ENCODE measurements around the gene CLCN2. TPM values are rescaled to one million over a fixed set of nuclear protein-coding genes. Genes with fewer than 3 reads are reported as not detected.

Gene CLCN2
- polyA plus RNA-seq, 2 of the 4 experiments (the other 2 are of a cell fraction) = 2.2 to 5.4 TPM

DNA sequence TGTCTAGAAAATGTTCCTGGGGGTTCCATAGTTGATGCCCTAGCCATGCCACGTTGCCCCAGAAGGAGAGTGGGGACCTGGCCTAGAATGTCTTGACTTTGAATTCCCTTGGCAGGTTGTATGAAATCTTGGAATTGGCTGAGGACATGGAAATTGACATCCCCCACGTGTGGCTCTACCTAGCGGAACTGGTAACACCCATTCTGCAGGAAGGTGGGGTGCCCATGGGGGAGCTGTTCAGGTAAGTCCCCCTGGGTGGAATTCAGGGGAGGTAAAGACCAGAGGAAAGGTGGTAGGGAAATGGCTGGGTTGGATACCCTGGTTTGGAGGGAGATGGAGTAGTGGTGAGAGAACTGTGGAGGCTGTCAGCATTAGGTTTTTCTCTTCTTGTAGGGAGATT is 32.9 kb downstream of the CLCN2 start:
- H3K4me3 ChIP-seq = no peak overlapping the region
- FAIRE-seq (no peak), DNase-seq (ENCODE audit: low read depth in 1 of 2, low spot score in 1 of 2) (no peak), ATAC-seq (no peak)
- ChIA-PET POLR2A (no interaction called here), CTCF (interaction anchor here (0.6 to 0.9 kb wide), 2 partner anchors 9 to 25 kb away, joined by 3 to 4 read pairs; no protein-coding TSS in a partner anchor)
- TF ChIP-seq CEBPB (IDR thresholded peaks at IDR 0.05) = no peak
- no peak for TF ChIP-seq ZNF302 (CRISPR knock-in tag; IDR thresholded peaks at IDR 0.05)
- TF ChIP-seq RCOR1 (IDR thresholded peaks at IDR 0.05; ENCODE audit: low read depth, low read length) = no peak
- no peak for TF ChIP-seq KDM1A (IDR thresholded peaks at IDR 0.05; ENCODE audit: low read depth)
- TF ChIP-seq REST (IDR thresholded peaks at IDR 0.05) = no peak
- TF ChIP-seq, protein P1, sequence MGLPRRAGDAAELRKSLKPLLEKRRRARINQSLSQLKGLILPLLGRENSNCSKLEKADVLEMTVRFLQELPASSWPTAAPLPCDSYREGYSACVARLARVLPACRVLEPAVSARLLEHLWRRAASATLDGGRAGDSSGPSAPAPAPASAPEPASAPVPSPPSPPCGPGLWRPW (IDR thresholded peaks at IDR 0.05) = no peak
- no peak for TF ChIP-seq RFX5 (IDR thresholded peaks at IDR 0.05)
- no peak for TF ChIP-seq HMGXB4 (CRISPR knock-in tag; IDR thresholded peaks at IDR 0.05; ENCODE audit: borderline replicate concordance)
- TF ChIP-seq CHD2 (IDR thresholded peaks at IDR 0.05; ENCODE audit: low read length, partially characterized antibody) = no peak
- TF ChIP-seq RAD21 (conservative IDR thresholded peaks at IDR 0.05 in 1 of 2, IDR thresholded peaks at IDR 0.05 in 1 of 2) = no peak
- TF ChIP-seq JUN (IDR thresholded peaks at IDR 0.05) = no peak
- TF ChIP-seq ZSCAN20 (CRISPR knock-in tag; IDR thresholded peaks at IDR 0.05) = no peak
- TF ChIP-seq, protein P2, sequence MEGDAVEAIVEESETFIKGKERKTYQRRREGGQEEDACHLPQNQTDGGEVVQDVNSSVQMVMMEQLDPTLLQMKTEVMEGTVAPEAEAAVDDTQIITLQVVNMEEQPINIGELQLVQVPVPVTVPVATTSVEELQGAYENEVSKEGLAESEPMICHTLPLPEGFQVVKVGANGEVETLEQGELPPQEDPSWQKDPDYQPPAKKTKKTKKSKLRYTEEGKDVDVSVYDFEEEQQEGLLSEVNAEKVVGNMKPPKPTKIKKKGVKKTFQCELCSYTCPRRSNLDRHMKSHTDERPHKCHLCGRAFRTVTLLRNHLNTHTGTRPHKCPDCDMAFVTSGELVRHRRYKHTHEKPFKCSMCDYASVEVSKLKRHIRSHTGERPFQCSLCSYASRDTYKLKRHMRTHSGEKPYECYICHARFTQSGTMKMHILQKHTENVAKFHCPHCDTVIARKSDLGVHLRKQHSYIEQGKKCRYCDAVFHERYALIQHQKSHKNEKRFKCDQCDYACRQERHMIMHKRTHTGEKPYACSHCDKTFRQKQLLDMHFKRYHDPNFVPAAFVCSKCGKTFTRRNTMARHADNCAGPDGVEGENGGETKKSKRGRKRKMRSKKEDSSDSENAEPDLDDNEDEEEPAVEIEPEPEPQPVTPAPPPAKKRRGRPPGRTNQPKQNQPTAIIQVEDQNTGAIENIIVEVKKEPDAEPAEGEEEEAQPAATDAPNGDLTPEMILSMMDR (IDR thresholded peaks at IDR 0.05) = no peak
- TF ChIP-seq NR3C1 (IDR thresholded peaks at IDR 0.05) = no peak
- TF ChIP-seq EHF (CRISPR knock-in tag; IDR thresholded peaks at IDR 0.05) = no peak
- no peak for TF ChIP-seq MYC (IDR thresholded peaks at IDR 0.05; ENCODE audit: borderline replicate concordance, low read length)
- no peak for TF ChIP-seq ZFP36 (IDR thresholded peaks at IDR 0.05; ENCODE audit: borderline replicate concordance, partially characterized antibody)
- no peak for TF ChIP-seq FOSL2 (IDR thresholded peaks at IDR 0.05)
- TF ChIP-seq FOSL2 (CRISPR knock-in tag; IDR thresholded peaks at IDR 0.05) = no peak
- no peak for TF ChIP-seq CBX8 (IDR thresholded peaks at IDR 0.05)
- 100% methylated on average over 3 of the region's 3 CpGs for WGBS (ENCODE audit: missing lambda C conversion rate)
- no peaks in the 10 kb centered on the region for H3K9me3 ChIP-seq
- no peak overlapping the region for H3K27ac ChIP-seq
- no peak overlapping the region for H3K4me2 ChIP-seq
- peaks cover 25% of the 10 kb centered on the region; the same call in 1 of the 3 replicates for H3K4me1 ChIP-seq

DNA sequence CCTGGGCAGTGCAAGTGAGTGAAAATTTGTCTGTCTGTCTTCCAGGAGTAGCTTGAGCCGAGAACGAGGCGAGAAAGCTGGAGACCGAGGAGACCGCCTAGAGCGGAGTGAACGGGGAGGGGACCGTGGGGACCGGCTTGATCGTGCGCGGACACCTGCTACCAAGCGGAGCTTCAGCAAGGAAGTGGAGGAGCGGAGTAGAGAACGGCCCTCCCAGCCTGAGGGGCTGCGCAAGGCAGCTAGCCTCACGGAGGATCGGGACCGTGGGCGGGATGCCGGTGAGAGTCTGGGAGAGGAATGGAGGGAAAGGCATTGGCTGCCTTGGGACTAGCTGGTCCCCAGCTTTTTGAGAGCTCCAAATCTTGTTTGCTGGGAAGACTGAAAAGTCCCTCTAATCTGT is 34.2 kb downstream of the CLCN2 start:
- DNase-seq (ENCODE audit: low read depth in 1 of 2, low spot score in 1 of 2) (no peak), FAIRE-seq (no peak), ATAC-seq (no peak)
- Histone ChIP-seq H3K4me2 (no peak overlapping the region), H3K4me1 (peaks cover 15% of the 10 kb centered on the region; the same call in 1 of the 3 replicates), H3K4me3 (no peak overlapping the region), H3K9me3 (no peaks in the 10 kb centered on the region), H3K27ac (no peak overlapping the region)
- CTCF ChIA-PET = interaction anchor here (1.2 to 2.0 kb wide), 3 partner anchors 21 to 27 kb away, joined by 4 to 7 read pairs (median 4); no protein-coding TSS in a partner anchor
- POLR2A ChIA-PET = no interaction called here
- WGBS (ENCODE audit: missing lambda C conversion rate) = 94% methylated on average over 21 of the region's 21 CpGs
- TF ChIP-seq HOXA7 (CRISPR knock-in tag; IDR thresholded peaks at IDR 0.05) = no peak
- no peak for TF ChIP-seq ZSCAN20 (CRISPR knock-in tag; IDR thresholded peaks at IDR 0.05)
- TF ChIP-seq ATOH8 (CRISPR knock-in tag; IDR thresholded peaks at IDR 0.05; ENCODE audit: low read depth) = no peak
- TF ChIP-seq ELK1 (IDR thresholded peaks at IDR 0.05; ENCODE audit: low read depth, low read length) = no peak
- TF ChIP-seq EHF (CRISPR knock-in tag; IDR thresholded peaks at IDR 0.05) = no peak
- no peak for TF ChIP-seq POLR2AphosphoS2 (conservative IDR thresholded peaks at IDR 0.05; ENCODE audit: low read length)
- no peak for TF ChIP-seq EHMT2 (IDR thresholded peaks at IDR 0.05; ENCODE audit: low read depth)
- no peak for TF ChIP-seq USF2 (IDR thresholded peaks at IDR 0.05)
- TF ChIP-seq EP300 (IDR thresholded peaks at IDR 0.05) = no peak

Data from A549 (cell line).